ENCODE measurements around the gene CFAP54.

The CFAP54 gene

GRCh38 chr12:96906849-96907670 lies 417.7 kb downstream of the CFAP54 start, which contains the start of gene NEDD1 (continued):
- TF ChIP-seq PRDM6 (tag by site-specific recombination; IDR thresholded peaks at IDR 0.05) (no peak), GFI1B (tag by site-specific recombination; IDR thresholded peaks at IDR 0.05) (no peak), ZFP69B (tag by site-specific recombination; IDR thresholded peaks at IDR 0.05) (0 out of 2 replicates have a peak, but pooled peaks have one; percentile 11), ZFP3 (tag by site-specific recombination; IDR thresholded peaks at IDR 0.05; ENCODE audit: low read depth) (no peak), ZNF791 (tag by site-specific recombination; IDR thresholded peaks at IDR 0.05) (no peak), SP2 (tag by site-specific recombination; IDR thresholded peaks at IDR 0.05) (peak; percentile 84), ZFHX2 (tag by site-specific recombination; conservative IDR thresholded peaks at IDR 0.05) (no peak), ZNF354C (tag by site-specific recombination; IDR thresholded peaks at IDR 0.05; ENCODE audit: borderline replicate concordance, low read depth) (no peak), ZNF624 (tag by site-specific recombination; IDR thresholded peaks at IDR 0.05) (no peak), ZSCAN18 (tag by site-specific recombination; IDR thresholded peaks at IDR 0.05) (no peak), ZNF2 (tag by site-specific recombination; IDR thresholded peaks at IDR 0.05) (peak; percentile 77), ZNF510 (tag by site-specific recombination; IDR thresholded peaks at IDR 0.05; ENCODE audit: insufficient replicate concordance) (no peak), ZNF555 (tag by site-specific recombination; conservative IDR thresholded peaks at IDR 0.05) (no peak), AEBP2 (tag by site-specific recombination; IDR thresholded peaks at IDR 0.05; ENCODE audit: borderline replicate concordance) (no peak), ZNF184 (tag by site-specific recombination; IDR thresholded peaks at IDR 0.05) (no peak), ZNF146 (tag by site-specific recombination; IDR thresholded peaks at IDR 0.05) (no peak), ZNF121 (tag by site-specific recombination; IDR thresholded peaks at IDR 0.05) (0 out of 2 replicates have a peak, but pooled peaks have one; percentile 15), ZNF239 (tag by site-specific recombination; IDR thresholded peaks at IDR 0.05) (no peak), ZNF837 (tag by site-specific recombination; IDR thresholded peaks at IDR 0.05) (no peak), ZEB2 (tag by site-specific recombination; IDR thresholded peaks at IDR 0.05) (no peak), ZNF37A (tag by site-specific recombination; IDR thresholded peaks at IDR 0.05) (no peak), SETDB1 (IDR thresholded peaks at IDR 0.05; ENCODE audit: insufficient read length, low read length) (peak; percentile 63), ZNF513 (tag by site-specific recombination; IDR thresholded peaks at IDR 0.05) (no peak), ZNF660 (tag by site-specific recombination; IDR thresholded peaks at IDR 0.05) (peak; percentile 98), HOXC10 (CRISPR knock-in tag; IDR thresholded peaks at IDR 0.05) (no peak), ZNF530 (tag by site-specific recombination; IDR thresholded peaks at IDR 0.05; ENCODE audit: low read depth) (no peak), ZNF302 (tag by site-specific recombination; IDR thresholded peaks at IDR 0.05; ENCODE audit: low read depth) (no peak), ZNF341 (tag by site-specific recombination; IDR thresholded peaks at IDR 0.05; ENCODE audit: low read depth) (no peak), ZNF48 (tag by site-specific recombination; IDR thresholded peaks at IDR 0.05) (no peak), ZNF175 (tag by site-specific recombination; IDR thresholded peaks at IDR 0.05) (no peak), MZF1 (tag by site-specific recombination; IDR thresholded peaks at IDR 0.05; ENCODE audit: borderline replicate concordance) (no peak), KLF16 (tag by site-specific recombination; IDR thresholded peaks at IDR 0.05) (no peak), ZNF843 (tag by site-specific recombination; IDR thresholded peaks at IDR 0.05) (0 out of 2 replicates have a peak, but pooled peaks have one; percentile 51), PRDM1 (tag by site-specific recombination; IDR thresholded peaks at IDR 0.05) (peak; percentile 45; the same call in 1 of the 2 replicates), ZNF707 (tag by site-specific recombination; IDR thresholded peaks at IDR 0.05) (no peak), ZNF211 (tag by site-specific recombination; IDR thresholded peaks at IDR 0.05; ENCODE audit: low read depth) (no peak)
